PC-3 (cell line): ENCODE results near the gene CPSF4. TPM values are rescaled to one million over a fixed set of nuclear protein-coding genes. Genes with fewer than 3 reads are reported as not detected.

Source experiments
- ATAC-seq: fragments of 200-7000 bp; cut with Tn5 transposase; 2 replicates; pipeline ENCODE4 v1.9.1; 2020; ENCODE audit warnings: mild to moderate bottlenecking, moderate library complexity
- BruUV-seq: library from RNA; stranded (reverse); fragments of 400-500 nt; replicated peaks from 2 replicates; lab custom pipeline; 2021; lab: Mats Ljungman, UMichigan
- CTCF ChIA-PET: fragments of 300-600 bp; sonication (Branson Sonifier 250); formaldehyde crosslinking; loops from one replicate; lab custom pipeline; 2022; ENCODE audit warnings: antibody characterized with exemption; lab: Charles Lee
- POLR2A ChIA-PET: fragments of 300-600 bp; sonication (Branson Sonifier 250); formaldehyde crosslinking; loops from one replicate; lab custom pipeline; 2022; ENCODE audit warnings: antibody characterized with exemption; ENCODE audit not compliant: unreplicated experiment; lab: Charles Lee
- DNase-seq: peaks from one replicate; pipeline ENCODE4 v3.0.0-alpha.2; 2015
- H2AFZ ChIP-seq: fragments of 300-600 bp; sonication (generic); 2 replicates; pipeline ENCODE4 v1.6.0; 2016; ENCODE audit warnings: antibody characterized with exemption, low read length
- H3F3A ChIP-seq: fragments of 300-600 bp; sonication (generic); one replicate; pipeline ENCODE4 v1.6.0; 2017; ENCODE audit warnings: antibody characterized with exemption, low read length, control low read depth, mild to moderate bottlenecking; ENCODE audit not compliant: unreplicated experiment
- H3K27ac ChIP-seq: fragments of 300-600 bp; sonication (generic); 2 replicates; pipeline ENCODE4 v1.5.1; 2016; ENCODE audit warnings: mild to moderate bottlenecking, low read length
- H3K27me3 ChIP-seq: fragments of 300-600 bp; sonication (generic); 2 replicates; pipeline ENCODE4 v1.6.1; 2016; ENCODE audit warnings: low read length, mixed read lengths
- H3K36me3 ChIP-seq: fragments of 300-600 bp; sonication (generic); 2 replicates; pipeline ENCODE4 v1.6.1; 2016; ENCODE audit warnings: low read depth, mixed run types, low read length, mixed read lengths
- H3K4me1 ChIP-seq: fragments of 300-600 bp; sonication (generic); 2 replicates; pipeline ENCODE4 v1.5.1; 2016; ENCODE audit warnings: low read length; ENCODE audit not compliant: insufficient read depth
- H3K4me2 ChIP-seq: fragments of 300-600 bp; sonication (generic); 2 replicates; pipeline ENCODE4 v1.6.0; 2016; ENCODE audit warnings: low read length
- H3K4me3 ChIP-seq: fragments of 300-600 bp; sonication (generic); 2 replicates; pipeline ENCODE4 v1.5.1; 2016; ENCODE audit warnings: mild to moderate bottlenecking, low read length, mixed read lengths
- H3K79me2 ChIP-seq: fragments of 300-600 bp; sonication (generic); 2 replicates; pipeline ENCODE4 v1.6.1; 2017; ENCODE audit warnings: low read length, mixed read lengths
- H3K9ac ChIP-seq: fragments of 300-600 bp; sonication (generic); 2 replicates; pipeline ENCODE4 v1.6.0; 2016; ENCODE audit warnings: mild to moderate bottlenecking, low read length
- H3K9me2 ChIP-seq: fragments of 300-600 bp; sonication (generic); replicated peaks from 2 replicates; pipeline ENCODE4 v1.6.1; 2016; ENCODE audit warnings: mixed run types, low read length, mixed read lengths
- H3K9me3 ChIP-seq: fragments of 300-600 bp; sonication (generic); 2 replicates; pipeline ENCODE4 v1.6.1; 2016; ENCODE audit warnings: low read length, mixed read lengths
- H4K20me1 ChIP-seq: fragments of 300-600 bp; sonication (generic); 2 replicates; pipeline ENCODE4 v1.6.1; 2016; ENCODE audit warnings: low read length, mixed read lengths
- EZH2 ChIP-seq: fragments of 300-600 bp; sonication (generic); IDR thresholded peaks from one replicate; pipeline ENCODE4 v1.6.1; 2017; ENCODE audit warnings: antibody characterized with exemption, mild to moderate bottlenecking, low read length; ENCODE audit not compliant: unreplicated experiment
- EZH2phosphoT487 ChIP-seq: fragments of 300-600 bp; sonication (generic); IDR thresholded peaks from 2 replicates; pipeline ENCODE4 v1.6.1; 2018; ENCODE audit warnings: mild to moderate bottlenecking, antibody characterized with exemption, low read length, borderline replicate concordance
- intact Hi-C: fragments of 100-400 bp; cut with micrococcal nuclease; formaldehyde crosslinking; loops from 2 replicates; pipeline ENCODE4 v1.9.0; 2023
- total RNA-seq: library from RNA; depleted of rRNA; stranded (reverse); fragments of >200 nt; gene quantifications from 2 replicates; pipeline ENCODE4 v1.2.3, GENCODE V29; 2014
- TF ChIP-seq, protein P1 (sequence below): fragments of 300-600 bp; sonication (generic); conservative IDR thresholded peaks from 2 replicates; pipeline ENCODE4 v1.5.1; 2017; ENCODE audit warnings: antibody characterized with exemption, low read depth, mild to moderate bottlenecking, low read length

The CPSF4 gene
- total RNA-seq, 1 experiment from 2014 or later: 65.3 TPM

DNA sequence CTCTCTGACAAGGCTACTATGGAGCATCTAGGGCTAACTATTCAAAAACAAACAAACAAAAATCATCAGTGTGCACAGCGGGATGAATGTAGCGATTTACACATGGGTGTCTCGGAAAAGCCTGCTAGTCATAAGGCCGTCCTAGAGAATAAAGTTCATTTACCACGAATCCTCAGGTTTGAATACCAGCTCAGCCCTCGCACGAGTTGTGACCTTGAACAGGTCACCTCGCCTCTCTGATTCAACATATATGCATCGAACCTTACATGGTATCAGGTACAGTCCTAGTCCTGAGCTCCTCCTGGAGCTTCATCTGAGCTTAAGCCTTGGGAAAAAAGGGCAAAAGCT, 26.7 kb downstream of the CPSF4 start:
- peak overlapping the region; percentile 87 for H3K4me2 ChIP-seq
- H3K4me1 ChIP-seq: 0 out of 2 replicates have a peak, but pooled peaks cover 4% of the 10 kb centered on the region
- H3K9me2 ChIP-seq: no peaks in the 10 kb centered on the region
- H3K4me3 ChIP-seq: peak overlapping the region; percentile 85
- BruUV-seq: TSS peak; percentile 66
- ChIA-PET CTCF (interaction anchor here (0.6 kb wide), 1 partner anchor 590 kb away, joined by 13 read pairs; no protein-coding TSS in a partner anchor), POLR2A (interaction anchor here (0.7 kb wide), 1 partner anchor 1083 kb away, joined by 3 read pairs; no protein-coding TSS in a partner anchor)
- no peaks in the 10 kb centered on the region for H3F3A ChIP-seq
- H3K36me3 ChIP-seq: peaks cover 11% of the 10 kb centered on the region
- H3K9me3 ChIP-seq: no peaks in the 10 kb centered on the region
- TF ChIP-seq EZH2phosphoT487 (no peak), EZH2 (no peak)
- TF ChIP-seq, protein P1, sequence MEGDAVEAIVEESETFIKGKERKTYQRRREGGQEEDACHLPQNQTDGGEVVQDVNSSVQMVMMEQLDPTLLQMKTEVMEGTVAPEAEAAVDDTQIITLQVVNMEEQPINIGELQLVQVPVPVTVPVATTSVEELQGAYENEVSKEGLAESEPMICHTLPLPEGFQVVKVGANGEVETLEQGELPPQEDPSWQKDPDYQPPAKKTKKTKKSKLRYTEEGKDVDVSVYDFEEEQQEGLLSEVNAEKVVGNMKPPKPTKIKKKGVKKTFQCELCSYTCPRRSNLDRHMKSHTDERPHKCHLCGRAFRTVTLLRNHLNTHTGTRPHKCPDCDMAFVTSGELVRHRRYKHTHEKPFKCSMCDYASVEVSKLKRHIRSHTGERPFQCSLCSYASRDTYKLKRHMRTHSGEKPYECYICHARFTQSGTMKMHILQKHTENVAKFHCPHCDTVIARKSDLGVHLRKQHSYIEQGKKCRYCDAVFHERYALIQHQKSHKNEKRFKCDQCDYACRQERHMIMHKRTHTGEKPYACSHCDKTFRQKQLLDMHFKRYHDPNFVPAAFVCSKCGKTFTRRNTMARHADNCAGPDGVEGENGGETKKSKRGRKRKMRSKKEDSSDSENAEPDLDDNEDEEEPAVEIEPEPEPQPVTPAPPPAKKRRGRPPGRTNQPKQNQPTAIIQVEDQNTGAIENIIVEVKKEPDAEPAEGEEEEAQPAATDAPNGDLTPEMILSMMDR: no peak
- H2AFZ ChIP-seq: peak overlapping the region; percentile 93; the same call in 1 of the 2 replicates
- H3K79me2 ChIP-seq: peaks cover 60% of the 10 kb centered on the region
- intact Hi-C loops: no loop called here
- ATAC-seq (peak; percentile 9), DNase-seq (no peak)
- H3K27ac ChIP-seq: peak overlapping the region; percentile 44
- no peaks in the 10 kb centered on the region for H3K27me3 ChIP-seq
- H3K9ac ChIP-seq: peak overlapping the region; percentile 95
- peaks cover 14% of the 10 kb centered on the region; the same call in 1 of the 2 replicates for H4K20me1 ChIP-seq

DNA sequence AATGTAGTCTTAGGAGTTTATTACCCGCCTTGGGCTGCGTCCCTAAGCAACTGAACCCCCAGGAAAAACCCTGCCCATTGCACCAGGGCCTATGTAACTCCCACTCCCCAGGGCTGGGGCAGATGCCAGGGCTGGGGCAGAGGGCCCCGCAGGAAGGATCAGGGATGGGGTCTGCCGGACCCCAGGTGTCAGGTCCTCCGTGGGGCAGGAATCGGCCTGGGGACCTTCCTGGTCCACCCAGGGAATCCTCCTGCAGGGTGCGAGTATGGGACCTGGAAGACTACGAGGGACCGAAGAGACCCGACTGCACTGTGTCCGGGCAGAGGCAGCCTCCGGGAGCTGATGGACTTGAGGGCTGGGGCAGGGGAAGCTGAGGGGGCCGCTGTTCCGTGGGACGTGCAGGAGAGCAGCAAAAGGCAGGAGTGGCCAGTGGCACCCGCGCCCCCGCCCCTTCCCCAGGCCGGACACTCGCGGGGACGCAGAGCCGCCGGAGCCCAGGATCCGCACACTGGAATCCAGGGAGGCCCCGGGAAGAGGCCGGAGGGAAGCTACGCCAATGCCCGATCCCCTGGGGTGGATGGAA, 29.7 kb downstream of the CPSF4 start:
- TF ChIP-seq EZH2phosphoT487: no peak
- no peak for TF ChIP-seq EZH2
- Histone ChIP-seq H2AFZ (no peak overlapping the region), H3K4me2 (no peak overlapping the region), H3K4me1 (0 out of 2 replicates have a peak, but pooled peaks cover 4% of the 10 kb centered on the region), H3K4me3 (no peak overlapping the region), H3K9ac (no peak overlapping the region), H3F3A (no peaks in the 10 kb centered on the region), H3K79me2 (peaks cover 39% of the 10 kb centered on the region), H3K27ac (no peak overlapping the region), H4K20me1 (no peaks in the 10 kb centered on the region), H3K9me3 (no peaks in the 10 kb centered on the region), H3K36me3 (peaks cover 4% of the 10 kb centered on the region; the same call in 1 of the 2 replicates), H3K27me3 (no peaks in the 10 kb centered on the region), H3K9me2 (no peaks in the 10 kb centered on the region)
- DNase-seq (no peak), ATAC-seq (no peak)
- intact Hi-C loops: no loop called here
- POLR2A ChIA-PET: no interaction called here
- CTCF ChIA-PET: no interaction called here
- BruUV-seq: no TSS peak

DNA sequence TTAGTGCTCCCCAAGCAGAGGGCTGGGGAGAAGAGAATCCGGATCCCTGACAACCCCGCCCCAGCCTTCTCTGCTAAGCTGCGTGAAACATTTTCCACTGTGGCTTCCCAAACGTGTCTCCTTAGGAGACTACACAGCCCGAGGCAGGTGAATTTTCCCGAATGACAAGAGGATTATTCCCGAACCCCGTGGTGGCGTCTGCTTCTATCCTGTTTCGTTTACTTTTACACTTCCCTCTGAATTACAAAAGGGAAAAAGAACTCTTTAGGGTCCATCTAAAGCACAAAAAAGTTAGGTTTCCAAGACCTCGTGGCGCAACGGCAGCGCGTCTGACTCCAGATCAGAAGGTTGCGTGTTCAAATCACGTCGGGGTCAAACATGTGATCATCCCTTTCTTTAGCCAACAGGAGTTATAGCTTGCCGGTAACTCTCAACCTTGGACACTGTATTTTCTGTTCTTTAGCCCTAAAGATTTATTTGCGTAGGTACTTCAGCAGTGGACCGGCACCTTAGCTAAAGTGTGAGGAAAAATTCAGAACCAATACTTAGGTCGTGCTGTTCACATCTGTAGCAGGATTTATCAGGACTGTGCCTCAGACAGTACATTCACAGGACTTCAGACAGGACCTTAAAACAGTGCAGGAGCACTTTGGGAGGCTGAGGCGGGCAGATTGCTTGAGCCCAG, 30.8 kb downstream of the CPSF4 start:
- peaks cover 39% of the 10 kb centered on the region for H3K79me2 ChIP-seq
- no peaks in the 10 kb centered on the region for H4K20me1 ChIP-seq
- no peak for TF ChIP-seq EZH2
- TF ChIP-seq EZH2phosphoT487: no peak
- TF ChIP-seq, protein P1: no peak
- intact Hi-C loops: no loop called here
- ATAC-seq (no peak), DNase-seq (no peak)
- H3K9ac ChIP-seq: no peak overlapping the region
- ChIA-PET CTCF (no interaction called here), POLR2A (no interaction called here)
- no TSS peak for BruUV-seq
- no peak overlapping the region for H3K4me2 ChIP-seq
- no peaks in the 10 kb centered on the region for H3K36me3 ChIP-seq
- H3F3A ChIP-seq: no peaks in the 10 kb centered on the region
- H3K9me2 ChIP-seq: no peaks in the 10 kb centered on the region
- no peak overlapping the region for H3K4me3 ChIP-seq
- H2AFZ ChIP-seq: no peak overlapping the region
- H3K27ac ChIP-seq: no peak overlapping the region
- no peaks in the 10 kb centered on the region for H3K9me3 ChIP-seq
- peaks cover 8% of the 10 kb centered on the region; the same call in 1 of the 2 replicates for H3K4me1 ChIP-seq
- no peaks in the 10 kb centered on the region for H3K27me3 ChIP-seq
